Left cardiac atrium (tissue), 4 donors: Measurements from ENCODE around the gene RGS19. TPM values are rescaled to one million over a fixed set of nuclear protein-coding genes. Genes with fewer than 3 reads are reported as not detected.
A peak's percentile ranks its signal among the peaks of the same experiment; 100 is the strongest.

Experiments used
- ATAC-seq, 2 donors: fragments of 200-7000 bp; cut with Tn5 transposase; one replicate each; pipeline ENCODE4 v1.9.1; 2020; ENCODE audit warnings: mild to moderate bottlenecking in 2 of 2, moderate library complexity in 2 of 2
- DNase-seq: peaks from one replicate; pipeline ENCODE4 v3.0.0-alpha.2; 2020
- intact Hi-C, 2 donors: fragments of 100-400 bp; cut with DNase I; formaldehyde crosslinking; loops; one replicate each; pipeline versions ENCODE4 v1.14.1 to v1.15.1; 2022 to 2023
- total RNA-seq, 2 donors: library from RNA; stranded (reverse); fragmentation: NEBNext Ultra II Directional; extraction: Animal tissue kit (Norgen Biotek cat#: 25700); gene quantifications; one replicate each; pipeline ENCODE4 v1.2.1, GENCODE V29; 2021
- donor health status: DM: no; HTN: yes; CAD: no.
- donor health status: DM: no; HTN: yes; CAD: no; lungs with severe emphysema.
- donor health status: DM: yes; HTN: yes; CAD: no.
- donor health status: Dilated cardiomyopathy.

Gene RGS19
- total RNA-seq, 2 donors from 2014 or later = 9.7 to 10.0 TPM

DNA sequence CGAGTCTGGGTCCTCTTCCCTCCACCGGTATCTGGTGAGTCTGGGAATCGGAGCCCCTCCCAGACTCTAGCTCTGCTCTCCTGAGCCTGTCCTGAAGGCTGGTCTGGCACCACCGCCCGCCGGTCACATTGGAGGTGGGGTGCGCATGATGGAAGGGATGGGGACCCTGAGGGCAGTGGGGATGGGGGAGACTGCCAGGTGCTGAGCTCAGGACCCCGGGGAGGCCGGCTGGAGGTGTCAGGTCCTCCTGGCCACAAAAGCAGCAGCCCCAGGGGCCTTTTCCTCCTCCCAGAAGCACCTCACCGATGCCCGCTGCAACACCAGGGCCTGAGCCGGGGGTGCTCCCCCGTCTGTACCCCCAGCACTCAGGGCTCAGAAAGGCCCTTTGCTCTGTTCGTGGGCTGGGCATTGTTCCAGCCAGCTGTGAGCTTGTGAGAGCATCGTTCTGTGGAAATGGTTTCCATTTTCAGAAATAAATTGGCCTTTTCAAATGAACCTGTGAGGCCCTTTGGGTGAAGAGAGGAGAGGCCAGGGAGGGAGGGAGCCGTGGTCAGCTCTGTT is 30.6 kb upstream of the RGS19 start:
- intact Hi-C loops = no loop called here
- DNase-seq = no peak
- ATAC-seq = no peak

DNA sequence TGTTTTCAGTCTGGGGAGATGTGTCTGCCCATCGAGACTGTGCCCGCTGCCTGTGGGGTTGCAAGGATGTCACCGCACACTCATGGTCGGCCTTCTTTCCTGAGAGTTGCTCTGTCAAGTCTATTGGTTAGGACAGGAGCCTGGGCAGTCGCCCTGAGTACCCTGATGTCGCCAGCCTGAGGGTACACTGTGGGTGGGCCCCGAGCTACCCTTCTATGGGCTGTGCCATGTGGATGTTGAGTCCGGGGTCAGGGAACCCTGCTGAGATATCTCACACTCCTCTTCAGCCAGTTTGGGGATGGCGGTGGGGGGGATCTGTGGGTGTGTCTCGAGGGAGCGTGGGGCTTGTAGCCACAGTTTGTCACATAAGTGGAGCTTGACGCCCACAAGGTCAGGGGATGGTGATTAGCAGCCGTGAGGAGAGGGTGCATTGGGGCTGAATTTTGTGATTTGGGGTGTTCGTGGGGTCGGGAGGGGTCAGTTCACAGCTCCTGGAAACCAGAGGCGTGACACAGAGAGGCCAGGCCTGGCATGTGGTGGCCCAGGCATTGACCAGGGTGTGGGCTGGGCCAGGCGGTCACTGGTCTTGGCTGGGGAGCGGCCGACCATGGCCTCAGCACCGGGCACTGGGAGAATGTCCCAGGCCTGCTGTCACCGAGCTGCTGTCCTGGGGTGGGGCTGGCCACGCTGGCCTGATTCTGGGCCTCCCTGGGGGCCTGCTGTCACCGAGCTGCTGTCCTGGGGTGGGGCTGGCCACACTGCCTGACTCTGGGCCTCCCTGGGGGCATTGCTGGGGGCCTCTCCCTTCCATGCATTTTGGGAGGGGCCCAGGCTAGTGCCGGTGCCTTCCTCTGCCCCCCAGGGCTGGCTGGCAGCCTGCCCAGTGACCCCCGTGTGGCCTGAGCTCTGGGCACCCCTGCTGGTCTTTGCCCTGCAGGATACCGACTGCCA is 29.7 kb upstream of the RGS19 start:
- no peak for DNase-seq
- no peak for ATAC-seq
- intact Hi-C loops = no loop called here

DNA sequence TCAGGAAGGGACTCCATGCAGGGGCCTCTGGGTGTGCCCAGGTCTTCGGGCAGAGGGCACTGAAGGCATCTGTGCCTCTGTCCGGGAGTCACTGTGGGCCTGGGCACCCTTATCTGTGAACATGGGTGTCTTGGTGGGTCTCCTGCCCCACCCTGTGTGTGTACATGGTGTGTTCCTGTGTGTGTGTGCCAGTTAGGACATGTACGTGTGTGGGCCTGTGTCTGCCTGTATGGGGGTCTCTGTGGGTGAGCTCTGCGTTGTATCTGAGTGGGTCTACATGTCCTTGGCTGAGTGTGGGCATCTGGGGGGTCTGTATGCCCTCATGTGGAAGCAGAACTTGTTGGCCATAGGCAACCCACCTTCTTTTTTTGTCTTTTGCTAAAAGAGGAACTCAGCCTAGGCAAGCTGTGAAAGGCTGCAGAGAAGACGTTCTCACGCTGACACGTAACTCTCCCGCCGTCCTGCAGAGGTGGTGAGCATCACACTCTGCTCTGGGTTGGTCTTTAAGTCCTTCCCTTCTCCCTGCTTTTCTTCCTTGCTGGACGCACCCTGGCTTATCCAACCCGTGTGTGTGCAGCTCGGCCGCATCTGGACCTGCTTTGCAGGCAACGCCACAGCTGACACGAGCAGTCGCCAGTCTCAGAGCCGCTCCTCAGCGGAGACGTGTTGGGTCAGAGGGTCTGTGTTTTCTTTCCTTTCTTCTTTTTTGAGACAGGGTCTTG is 28.6 kb upstream of the RGS19 start:
- ATAC-seq (no peak), DNase-seq (peak; percentile 6)
- intact Hi-C loops = no loop called here

DNA sequence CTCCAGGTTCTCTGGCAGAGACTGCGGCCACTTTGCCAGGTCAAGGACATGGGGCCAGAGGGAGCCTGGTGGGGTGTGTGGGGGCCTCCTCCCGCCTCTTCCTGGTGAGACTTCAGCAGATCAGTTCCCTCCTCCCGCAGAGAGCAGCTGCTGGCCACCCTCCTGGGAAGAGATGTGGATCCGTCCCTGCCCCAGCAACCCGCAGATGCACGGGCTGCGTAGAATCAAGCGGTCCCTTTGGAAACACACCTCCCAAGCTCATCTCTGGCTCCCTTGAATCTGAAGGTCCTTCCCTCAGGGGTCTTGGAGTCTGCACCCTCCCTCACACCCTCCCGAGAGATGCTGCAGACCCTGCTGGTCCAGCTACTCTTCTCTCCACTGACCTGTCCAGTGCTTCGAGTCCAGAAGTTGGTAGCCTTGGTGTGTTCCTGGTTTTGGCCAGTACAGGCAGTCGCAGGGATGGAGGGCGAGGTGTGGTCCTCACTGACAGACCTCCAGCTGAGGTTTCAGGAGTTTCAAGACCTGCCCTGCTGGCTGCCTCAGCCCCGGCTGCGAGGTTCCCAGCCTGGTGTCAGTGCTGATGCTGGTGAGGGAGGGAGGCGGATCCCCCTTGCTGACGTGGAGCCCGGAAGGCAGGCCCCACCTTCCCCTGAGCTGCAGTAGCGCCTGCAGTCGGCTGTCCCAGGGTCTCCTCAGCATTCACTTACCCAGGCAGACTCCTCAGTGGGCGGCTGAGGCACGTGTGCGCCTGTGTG is 27.8 kb upstream of the RGS19 start, which contains the start of gene NPBWR2:
TSS of gene NPBWR2 (minus strand) at position 585 of the 755 bp plus-strand sequence. CDS start 734 bp downstream, outside the sequence.
- DNase-seq (peak; percentile 22), ATAC-seq (no peak)
- intact Hi-C loops = no loop called here

DNA sequence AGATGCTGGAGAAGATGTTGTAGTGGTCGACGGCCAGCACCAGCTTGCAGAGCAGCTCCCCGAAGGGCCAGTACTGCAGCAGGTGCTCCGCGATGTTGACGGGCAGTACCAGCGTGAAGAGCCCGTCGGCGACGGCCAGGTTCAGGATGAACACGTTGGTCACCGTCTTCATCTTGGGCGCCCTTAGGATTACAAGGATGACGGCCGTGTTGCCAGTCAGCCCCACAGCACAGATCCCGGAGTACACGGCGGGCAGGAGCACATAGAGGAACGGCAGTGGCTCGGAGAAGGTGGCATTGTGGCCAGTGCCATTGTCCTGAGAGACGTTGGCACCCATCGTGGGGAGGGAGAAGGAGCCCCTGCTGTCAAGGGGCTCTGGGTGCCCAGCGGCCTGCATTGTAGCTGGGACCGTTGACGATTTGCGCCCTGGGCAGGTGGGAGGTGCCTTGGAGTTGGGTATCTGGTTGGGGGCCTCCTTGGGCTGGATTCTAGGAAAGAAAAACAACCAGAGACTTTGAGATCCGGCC is 27.2 kb upstream of the RGS19 start:
- intact Hi-C loops = no loop called here
- ATAC-seq (no peak), DNase-seq (peak; percentile 9)

DNA sequence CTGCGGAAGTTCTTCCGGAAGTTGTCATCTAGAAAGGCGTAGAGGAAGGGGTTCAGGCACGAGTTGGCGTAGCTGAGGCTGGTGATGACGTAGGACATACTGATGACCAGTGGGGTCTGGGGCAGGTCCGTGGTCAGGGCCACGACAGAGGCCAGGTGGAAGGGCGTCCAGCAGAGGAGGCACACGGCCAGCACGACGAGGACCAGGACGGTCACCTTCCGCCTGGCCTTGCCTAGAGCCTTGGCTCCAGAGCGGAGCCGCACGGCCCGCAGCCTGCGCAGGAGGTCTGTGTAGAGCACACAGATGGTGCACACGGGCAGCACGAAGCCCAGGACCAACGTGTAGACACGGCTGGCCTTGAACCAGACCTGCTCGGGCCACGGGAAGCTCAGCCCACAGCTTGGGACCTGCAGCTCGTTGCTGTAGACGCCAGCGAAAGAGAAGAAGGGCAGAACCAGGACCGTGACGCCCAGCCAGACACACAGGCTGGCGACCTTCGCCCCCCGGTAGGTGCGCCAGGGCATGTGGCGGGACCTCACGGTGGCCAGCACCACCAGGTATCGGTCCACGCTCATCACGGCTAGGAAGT is 26.6 kb upstream of the RGS19 start:
- ATAC-seq (no peak), DNase-seq (peak; percentile 19)
- intact Hi-C loops = no loop called here

DNA sequence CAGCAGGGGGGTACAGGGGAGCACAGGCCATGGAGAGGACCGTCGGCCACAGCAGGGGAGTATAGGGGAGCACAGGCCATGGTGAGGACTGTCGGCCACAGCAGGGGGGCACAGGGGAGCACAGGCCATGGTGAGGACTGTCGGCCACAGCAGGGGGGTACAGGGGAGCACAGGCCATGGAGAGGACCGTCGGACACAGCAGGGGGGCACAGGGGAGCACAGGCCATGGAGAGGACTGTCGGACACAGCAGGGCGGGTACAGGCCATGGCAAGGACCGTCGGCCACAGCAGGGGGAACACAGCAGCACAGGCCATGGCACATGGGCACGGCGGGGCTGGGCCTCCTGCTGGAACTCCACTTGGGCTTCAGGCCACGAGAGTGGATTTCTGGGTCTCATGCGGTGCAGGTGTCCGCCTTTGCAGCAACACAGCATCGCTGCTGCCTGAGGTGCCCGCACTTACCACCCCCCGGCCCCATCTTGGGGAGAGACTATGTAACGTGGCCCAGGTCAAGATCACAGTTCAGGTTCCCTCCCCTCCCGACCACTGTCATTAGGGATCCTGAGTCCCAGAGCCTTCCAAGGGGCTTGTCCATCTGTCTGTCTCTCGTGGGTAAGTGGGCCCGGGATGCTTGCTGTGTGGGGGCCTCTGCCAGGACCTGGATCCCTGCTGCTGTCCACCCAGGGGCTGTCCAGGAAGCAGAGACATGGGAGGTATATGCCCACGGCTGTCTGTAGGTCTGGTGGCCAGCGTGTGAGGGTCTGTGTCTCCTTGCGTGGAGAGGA is 25.5 kb upstream of the RGS19 start:
- DNase-seq (peak; percentile 6), ATAC-seq (no peak)
- intact Hi-C loops = no loop called here

DNA sequence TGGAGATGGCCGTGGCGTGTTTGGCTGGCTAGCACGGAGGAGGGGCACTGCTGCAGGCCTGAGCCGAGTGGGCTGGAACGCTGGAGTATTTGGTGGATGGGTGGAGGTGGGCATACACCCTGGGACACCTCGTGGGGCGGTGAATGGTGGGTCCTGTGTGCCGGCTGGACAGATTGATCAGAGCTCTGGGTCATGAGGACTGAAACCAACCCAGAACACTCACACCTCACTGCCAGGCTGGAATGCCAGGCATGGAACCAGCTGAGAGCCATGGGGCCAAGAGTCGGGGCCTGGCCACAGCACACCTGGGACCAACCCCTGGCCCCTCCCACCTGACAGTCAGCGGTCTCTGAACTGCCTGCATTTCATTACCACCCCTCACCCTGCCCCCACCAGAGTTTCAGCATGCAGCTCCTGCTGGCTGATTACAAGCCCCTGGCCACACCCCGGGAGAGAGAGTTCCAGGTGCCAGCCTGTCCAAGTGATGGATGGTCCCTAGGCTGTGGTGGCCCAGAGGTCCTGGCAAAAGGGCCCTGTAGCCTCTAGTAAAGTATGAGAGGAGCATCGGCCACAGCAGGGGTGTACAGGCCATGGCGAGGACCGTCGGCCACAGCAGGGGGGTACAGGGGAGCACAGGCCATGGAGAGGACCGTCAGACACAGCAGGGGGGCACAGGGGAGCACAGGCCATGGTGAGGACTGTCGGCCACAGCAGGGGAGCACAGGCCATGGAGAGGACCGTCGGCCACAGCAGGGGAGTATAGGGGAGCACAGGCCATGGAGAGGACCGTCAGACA is 24.8 kb upstream of the RGS19 start:
- intact Hi-C loops = no loop called here
- ATAC-seq (no peak), DNase-seq (peak; percentile 6)

DNA sequence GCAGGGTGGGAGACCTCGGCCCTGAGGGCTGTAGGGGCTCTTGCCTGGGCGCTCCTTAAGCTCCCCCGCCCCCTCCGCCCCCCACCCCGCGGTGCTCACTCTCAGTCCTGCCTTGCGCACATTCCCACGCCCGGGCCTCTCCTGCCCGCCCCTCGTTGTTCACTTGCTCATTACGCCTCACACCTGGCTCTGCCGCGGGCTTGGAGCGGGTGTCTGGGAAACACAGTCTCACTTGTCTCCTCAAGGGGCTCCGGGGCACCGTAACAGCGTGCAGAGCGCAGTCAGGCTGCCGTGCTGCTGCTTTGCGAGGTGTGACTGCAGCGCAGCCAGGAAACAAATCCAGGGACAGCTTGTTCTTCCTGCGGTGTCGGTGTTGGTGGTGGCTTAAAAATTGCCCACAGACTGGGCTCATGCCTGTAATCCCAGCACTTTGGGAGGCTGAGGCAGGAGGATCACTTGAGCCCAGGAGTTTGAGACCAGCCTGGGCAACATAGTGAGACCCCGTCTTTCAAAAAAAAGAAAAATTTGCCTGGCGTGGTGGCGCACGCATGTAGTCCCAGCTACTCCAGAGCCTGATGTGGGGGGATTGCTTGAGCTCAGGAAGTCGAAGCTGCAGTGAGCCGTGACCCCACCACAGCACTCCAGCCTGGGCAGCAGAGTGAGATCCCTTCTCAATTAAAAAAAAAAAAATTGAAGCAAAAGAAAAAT is 23.5 kb upstream of the RGS19 start:
- intact Hi-C loops = no loop called here
- ATAC-seq (peak; percentile 15 to 29), DNase-seq (peak; percentile 27)

DNA sequence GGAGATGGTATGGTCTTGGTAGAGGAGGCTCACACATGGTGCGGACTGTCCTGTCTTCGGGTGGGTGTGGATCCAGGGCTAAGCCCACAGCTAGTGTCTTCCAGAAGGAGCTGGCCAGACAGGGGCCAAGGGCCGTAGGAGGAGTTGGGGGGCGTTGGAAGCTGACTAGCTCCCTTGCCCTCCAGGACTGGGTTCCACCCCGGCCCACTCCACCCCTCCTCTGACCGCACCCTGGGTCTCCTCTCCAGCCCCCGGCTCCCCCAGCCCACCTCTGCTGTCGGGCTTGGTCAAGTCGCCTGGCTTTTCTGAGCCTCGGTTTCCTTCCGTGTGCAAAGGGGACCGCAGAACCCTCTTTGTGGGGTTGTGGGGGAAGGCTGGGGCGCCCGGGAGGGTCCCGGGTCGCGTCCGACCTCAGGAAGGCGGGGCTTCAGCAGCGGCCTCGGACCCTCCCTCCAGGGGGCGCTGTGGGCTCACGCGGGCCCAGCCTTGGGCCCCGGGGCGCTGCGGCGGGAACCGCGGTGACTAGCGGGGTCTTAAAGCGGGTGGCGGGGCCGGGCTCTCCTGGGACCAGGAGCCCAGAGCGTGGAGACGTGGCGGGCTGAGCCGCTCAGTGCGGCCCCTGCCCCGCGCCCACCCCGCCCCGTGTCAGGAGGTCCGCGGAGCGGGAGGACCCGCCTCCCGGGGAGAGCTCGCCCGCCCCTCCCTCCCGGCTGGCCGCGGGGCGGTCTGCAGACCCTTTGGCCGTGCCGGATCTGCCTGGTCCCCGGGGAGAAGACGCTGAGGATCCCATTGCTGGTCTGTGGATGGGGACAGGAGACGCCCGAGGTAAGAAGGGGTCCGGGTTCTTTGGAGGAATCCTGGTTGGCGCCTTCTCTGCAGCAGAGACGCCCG is 22.7 kb upstream of the RGS19 start:
- peak; percentile 71 to 78 for ATAC-seq
- DNase-seq = peak; percentile 50
- intact Hi-C loops = no loop called here

DNA sequence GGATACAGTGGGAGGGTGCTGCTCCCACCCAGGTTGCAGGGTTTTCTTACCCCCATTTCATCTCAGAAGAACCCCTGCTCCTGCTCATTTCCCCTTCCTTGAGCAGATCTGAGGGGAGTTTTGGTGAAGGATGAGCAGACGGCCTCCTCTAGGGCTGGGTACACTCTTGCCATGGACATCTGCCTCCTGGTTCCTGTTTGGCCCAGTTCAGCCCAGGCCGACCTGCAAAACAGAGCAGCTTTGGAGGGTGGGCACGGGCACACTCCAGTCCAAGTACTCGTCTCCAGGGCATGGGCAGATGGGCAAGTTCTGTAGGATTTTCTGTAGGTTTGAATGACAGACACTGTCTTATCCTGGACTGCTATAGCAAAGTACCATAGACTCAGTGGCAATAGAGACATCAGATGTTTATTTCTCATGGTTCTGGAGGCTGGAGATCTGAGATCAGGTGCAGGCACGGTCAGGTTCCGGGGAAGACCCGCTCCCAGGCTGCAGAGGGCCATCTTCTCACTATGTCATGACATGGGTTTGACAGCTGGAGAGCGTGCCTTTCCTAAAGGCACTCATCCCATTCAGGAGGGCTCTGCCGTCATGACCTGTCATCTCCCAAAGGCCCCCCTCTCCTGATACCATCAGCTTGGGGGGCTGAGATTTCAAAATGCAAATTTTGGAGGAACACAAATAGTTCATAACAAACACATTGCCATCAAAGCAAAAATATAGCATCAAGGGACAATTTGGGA is 21.8 kb upstream of the RGS19 start:
- ATAC-seq (no peak), DNase-seq (peak; percentile 1)
- intact Hi-C loops = no loop called here

DNA sequence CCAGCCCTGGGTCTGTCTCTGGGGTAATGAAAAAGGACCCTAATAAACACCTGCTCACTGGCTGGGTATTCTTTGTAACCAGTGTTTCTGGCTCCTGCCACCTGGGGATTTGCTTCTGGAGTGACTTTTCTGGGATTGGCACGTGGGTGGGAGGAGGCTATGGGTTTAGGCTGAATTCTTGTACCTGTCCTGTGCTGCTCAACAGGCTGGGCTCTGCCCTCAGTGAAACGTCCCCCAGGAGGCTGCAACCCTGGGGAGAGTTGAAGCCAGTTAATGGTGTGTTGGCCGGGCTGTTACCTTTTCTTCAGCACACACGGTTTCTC is 21.2 kb upstream of the RGS19 start:
- intact Hi-C loops = no loop called here
- DNase-seq (no peak), ATAC-seq (no peak)

DNA sequence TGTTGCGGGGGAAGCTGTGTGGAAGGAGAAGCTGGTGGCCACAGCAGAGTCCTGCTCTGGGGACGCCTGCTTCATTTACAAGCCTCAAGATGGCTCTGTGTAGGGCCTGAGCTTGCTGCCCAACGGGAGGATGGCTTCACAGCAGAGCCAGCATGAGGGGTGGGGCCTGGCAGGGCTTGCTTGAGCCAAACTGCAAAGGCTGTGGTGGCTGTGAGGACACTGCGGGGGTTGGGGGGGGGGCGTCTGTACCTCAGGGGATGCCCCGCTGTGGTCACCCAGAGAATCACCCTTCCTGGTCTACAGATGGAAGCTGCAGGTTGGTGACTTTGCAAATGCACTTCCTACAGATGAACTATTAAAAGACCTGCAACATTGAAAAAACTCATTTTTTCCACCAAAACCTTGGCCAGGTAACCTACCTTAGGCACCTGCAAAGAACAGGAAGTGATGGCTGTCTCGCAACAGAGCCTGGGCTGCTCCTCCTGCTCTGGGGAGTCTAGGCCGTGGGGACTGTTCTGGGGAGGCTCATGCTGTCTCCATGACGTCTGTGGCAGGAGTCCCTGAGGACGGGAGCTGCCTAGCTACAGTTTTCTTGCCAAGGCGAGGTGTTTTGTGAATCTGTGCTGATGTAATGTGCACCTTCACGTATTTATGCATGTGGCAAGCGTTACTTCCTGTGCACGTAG is 20.7 kb upstream of the RGS19 start:
- no peak for ATAC-seq
- DNase-seq = no peak
- intact Hi-C loops = no loop called here

DNA sequence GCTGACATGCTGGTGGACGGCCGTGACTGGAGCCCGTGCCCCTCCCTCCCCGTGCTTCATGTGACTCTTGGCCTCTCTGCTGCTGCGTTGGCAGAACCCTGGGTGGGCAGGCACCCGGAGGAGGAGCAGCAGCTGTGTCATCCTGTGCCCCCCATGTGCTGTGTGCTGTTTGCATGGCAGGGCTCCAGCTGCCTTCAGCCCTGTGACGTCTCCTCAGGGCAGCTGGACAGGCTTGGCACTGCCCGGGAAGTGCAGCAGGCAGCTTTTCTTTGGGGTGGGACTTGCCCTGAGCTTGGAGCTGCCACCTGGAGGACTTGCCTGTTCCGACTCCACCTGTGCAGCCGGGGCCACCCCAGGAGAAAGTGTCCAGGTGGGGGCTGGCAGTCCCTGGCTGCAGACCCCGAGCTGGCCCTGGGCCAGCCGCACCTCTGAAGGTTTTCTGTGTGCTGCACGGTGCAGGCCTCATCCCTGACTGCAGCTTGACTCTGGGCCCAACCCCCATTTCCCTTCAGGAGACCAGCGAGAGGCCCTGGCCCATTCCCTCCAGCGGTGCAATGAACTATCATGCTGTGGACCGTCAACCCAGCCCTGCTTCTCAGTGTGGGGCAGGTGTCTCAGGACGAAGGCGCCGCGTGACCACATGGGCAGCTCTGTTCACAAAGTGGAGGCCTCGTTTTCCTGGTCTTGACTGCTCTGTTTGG is 19.9 kb upstream of the RGS19 start:
- DNase-seq (no peak), ATAC-seq (no peak)

More for the DNA sequence above, 19.9 kb upstream of the RGS19 start:
- intact Hi-C loops = no loop called here
